ENCODE data around the gene PRDX5.
"Not testable (repeated sequence)": the region's sequence is repeated elsewhere in the genome, so short reads cannot be mapped to it uniquely, and the experiment has no call there.

Gene PRDX5

GRCh38 chr11:64303109-64304031 lies 14.6 kb upstream of the PRDX5 start:
- Histone ChIP-seq H3K36me3 (ENCODE audit: insufficient read depth, low read depth, low read length) (peaks cover 5% of the 10 kb centered on the region; the same call in 1 of the 2 replicates), H3K9me3 (ENCODE audit: insufficient read depth, low read depth, low read length) (no peaks in the 10 kb centered on the region), H3K9ac (ENCODE audit: low read depth, low read length) (peak overlapping the region; percentile 96; the same call in 1 of the 2 replicates), H3K27ac (ENCODE audit: low read length) (no peak overlapping the region), H3K4me1 (ENCODE audit: insufficient read depth, low read length) (peaks cover 11% of the 10 kb centered on the region; the same call in 1 of the 2 replicates), H3K27me3 (ENCODE audit: insufficient read depth, low read length) (peaks cover 43% of the 10 kb centered on the region), H3K4me3 (ENCODE audit: low read length) (peak overlapping the region; percentile 88; the same call in 1 of the 2 replicates)

DNA sequence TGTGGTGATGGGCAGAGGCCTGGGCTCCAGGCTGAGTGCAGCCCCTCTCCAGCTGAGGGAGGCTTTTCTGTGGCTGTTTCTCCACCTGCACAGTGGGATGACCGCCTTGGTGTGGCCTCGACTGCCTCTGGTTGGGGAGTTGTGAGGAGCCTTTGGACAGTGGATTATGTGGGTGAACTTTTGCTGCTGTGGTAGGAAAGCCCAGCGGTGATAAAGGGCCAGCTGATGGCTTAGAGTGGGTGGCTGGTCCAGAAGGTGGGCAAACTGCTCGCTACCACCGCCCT lies 13.9 kb upstream of the PRDX5 start:
- Histone ChIP-seq H3K9me3 (ENCODE audit: insufficient read depth, low read depth, low read length) (no peaks in the 10 kb centered on the region), H3K9ac (ENCODE audit: low read depth, low read length) (peak overlapping the region; percentile 96; the same call in 1 of the 2 replicates), H3K4me1 (ENCODE audit: insufficient read depth, low read length) (peaks cover 11% of the 10 kb centered on the region; the same call in 1 of the 2 replicates), H3K4me3 (ENCODE audit: low read length) (peak overlapping the region; percentile 88), H3K27ac (ENCODE audit: low read length) (no peak overlapping the region), H3K36me3 (ENCODE audit: insufficient read depth, low read depth, low read length) (peaks cover 5% of the 10 kb centered on the region; the same call in 1 of the 2 replicates), H3K27me3 (ENCODE audit: insufficient read depth, low read length) (peaks cover 37% of the 10 kb centered on the region)

DNA sequence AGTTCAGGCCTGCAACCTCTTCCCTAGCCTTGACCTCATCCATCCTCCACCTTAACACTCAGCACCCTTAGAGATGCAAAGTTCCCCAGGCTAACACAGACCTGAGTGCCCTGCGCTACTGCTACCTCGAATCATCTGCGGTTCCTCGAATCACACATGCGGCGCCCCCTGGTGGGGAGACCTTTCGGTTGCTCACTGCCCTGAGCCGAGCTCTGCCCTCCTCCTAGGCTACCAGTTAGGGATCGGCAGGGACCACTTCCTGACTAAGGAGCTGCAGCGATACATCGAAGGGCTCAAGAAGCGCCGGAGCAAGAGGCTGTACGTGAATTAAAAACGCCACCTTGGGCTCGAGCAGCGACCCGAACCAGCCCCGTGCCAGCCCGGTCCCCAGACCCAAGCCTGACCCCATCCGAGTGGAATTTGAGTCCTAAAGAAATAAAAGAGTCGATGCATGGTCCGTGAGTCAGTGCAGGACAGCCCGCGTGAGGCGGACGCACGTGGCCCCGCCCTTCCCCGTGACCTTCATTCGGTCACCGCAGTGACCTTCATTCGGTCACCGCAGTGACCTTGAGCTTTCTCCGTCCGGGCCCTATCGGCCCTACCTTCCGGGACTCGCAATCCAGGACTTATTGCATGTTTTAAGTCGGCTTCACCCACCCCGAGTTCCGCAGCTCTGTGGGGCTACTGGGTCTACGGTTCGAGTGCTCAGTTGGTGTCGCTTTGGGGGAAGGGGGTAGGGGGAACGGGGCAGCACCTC lies 13.4 kb upstream of the PRDX5 start:
- no peaks in the 10 kb centered on the region for H3K9me3 ChIP-seq (ENCODE audit: insufficient read depth, low read depth, low read length)
- H3K36me3 ChIP-seq (ENCODE audit: insufficient read depth, low read depth, low read length): peaks cover 5% of the 10 kb centered on the region; the same call in 1 of the 2 replicates
- peaks cover 11% of the 10 kb centered on the region; the same call in 1 of the 2 replicates for H3K4me1 ChIP-seq (ENCODE audit: insufficient read depth, low read length)
- H3K27me3 ChIP-seq (ENCODE audit: insufficient read depth, low read length): peaks cover 32% of the 10 kb centered on the region
- H3K4me3 ChIP-seq (ENCODE audit: low read length): peak overlapping the region; percentile 88
- peak overlapping the region; percentile 95 for H3K27ac ChIP-seq (ENCODE audit: low read length)
- H3K9ac ChIP-seq (ENCODE audit: low read depth, low read length): peak overlapping the region; percentile 96

DNA sequence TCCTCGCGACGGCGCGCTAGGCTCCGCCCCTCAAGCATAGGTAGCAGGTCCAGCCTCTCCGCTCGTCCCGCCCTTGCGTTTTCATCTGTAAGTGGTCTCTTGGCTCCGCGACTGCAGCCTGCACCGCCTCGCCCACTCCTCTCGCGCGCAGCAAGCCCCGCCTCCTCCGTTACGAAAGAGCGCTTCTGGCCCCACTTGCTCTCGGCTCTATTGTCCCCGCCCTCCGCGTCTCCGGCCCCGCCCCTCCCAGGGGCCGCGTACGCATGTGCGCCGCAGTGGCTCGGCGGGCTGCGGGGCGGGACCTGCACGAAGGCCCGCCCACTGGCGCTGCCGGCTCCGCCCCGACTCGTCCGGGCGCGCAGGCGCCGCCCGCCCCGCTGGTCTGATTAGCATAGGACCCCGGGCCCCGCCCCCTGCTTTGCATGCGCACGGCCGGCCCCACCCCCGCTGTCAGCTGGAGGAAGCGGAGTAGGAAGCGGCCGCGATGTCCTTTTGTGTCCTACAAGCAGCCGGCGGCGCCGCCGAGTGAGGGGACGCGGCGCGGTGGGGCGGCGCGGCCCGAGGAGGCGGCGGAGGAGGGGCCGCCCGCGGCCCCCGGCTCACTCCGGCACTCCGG lies 12.7 kb upstream of the PRDX5 start, which contains the start of gene ESRRA:
Gene ESRRA (plus strand): TSS at position 450 of the 616 bp plus-strand sequence. CDS start 1,656 bp downstream, outside the sequence.
- H3K4me1 ChIP-seq (ENCODE audit: insufficient read depth, low read length): peaks cover 11% of the 10 kb centered on the region; the same call in 1 of the 2 replicates
- no peaks in the 10 kb centered on the region for H3K9me3 ChIP-seq (ENCODE audit: insufficient read depth, low read depth, low read length)
- H3K36me3 ChIP-seq (ENCODE audit: insufficient read depth, low read depth, low read length): peaks cover 5% of the 10 kb centered on the region; the same call in 1 of the 2 replicates
- peak within 1 kb of the TSS; percentile 95 for H3K27ac ChIP-seq (ENCODE audit: low read length)
- peak within 1 kb of the TSS; percentile 92 for H3K4me3 ChIP-seq (ENCODE audit: low read length)
- peak within 1 kb of the TSS; percentile 96 for H3K9ac ChIP-seq (ENCODE audit: low read depth, low read length)
- H3K27me3 ChIP-seq (ENCODE audit: insufficient read depth, low read length): peaks cover 25% of the 10 kb centered on the region

GRCh38 chr11:64305691-64306562 lies 12.0 kb upstream of the PRDX5 start:
- Histone ChIP-seq H3K4me3 (ENCODE audit: low read length) (peak overlapping the region; percentile 92), H3K9ac (ENCODE audit: low read depth, low read length) (peak overlapping the region; percentile 89), H3K36me3 (ENCODE audit: insufficient read depth, low read depth, low read length) (peaks cover 5% of the 10 kb centered on the region; the same call in 1 of the 2 replicates), H3K27ac (ENCODE audit: low read length) (peak overlapping the region; percentile 81), H3K9me3 (ENCODE audit: insufficient read depth, low read depth, low read length) (no peaks in the 10 kb centered on the region), H3K4me1 (ENCODE audit: insufficient read depth, low read length) (peaks cover 11% of the 10 kb centered on the region; the same call in 1 of the 2 replicates), H3K27me3 (ENCODE audit: insufficient read depth, low read length) (peaks cover 18% of the 10 kb centered on the region)

- Histone ChIP-seq H3K9me3 (ENCODE audit: insufficient read depth, low read depth, low read length) (no peaks in the 10 kb centered on the region), H3K27ac (ENCODE audit: low read length) (peak overlapping the region; percentile 81), H3K36me3 (ENCODE audit: insufficient read depth, low read depth, low read length) (peaks cover 5% of the 10 kb centered on the region; the same call in 1 of the 2 replicates), H3K4me3 (ENCODE audit: low read length) (peak overlapping the region; percentile 92), H3K9ac (ENCODE audit: low read depth, low read length) (peak overlapping the region; percentile 89), H3K27me3 (ENCODE audit: insufficient read depth, low read length) (peaks cover 12% of the 10 kb centered on the region), H3K4me1 (ENCODE audit: insufficient read depth, low read length) (peaks cover 11% of the 10 kb centered on the region; the same call in 1 of the 2 replicates)
Observed at GRCh38 chr11:64306563-64306875, 11.4 kb upstream of the PRDX5 start.

DNA sequence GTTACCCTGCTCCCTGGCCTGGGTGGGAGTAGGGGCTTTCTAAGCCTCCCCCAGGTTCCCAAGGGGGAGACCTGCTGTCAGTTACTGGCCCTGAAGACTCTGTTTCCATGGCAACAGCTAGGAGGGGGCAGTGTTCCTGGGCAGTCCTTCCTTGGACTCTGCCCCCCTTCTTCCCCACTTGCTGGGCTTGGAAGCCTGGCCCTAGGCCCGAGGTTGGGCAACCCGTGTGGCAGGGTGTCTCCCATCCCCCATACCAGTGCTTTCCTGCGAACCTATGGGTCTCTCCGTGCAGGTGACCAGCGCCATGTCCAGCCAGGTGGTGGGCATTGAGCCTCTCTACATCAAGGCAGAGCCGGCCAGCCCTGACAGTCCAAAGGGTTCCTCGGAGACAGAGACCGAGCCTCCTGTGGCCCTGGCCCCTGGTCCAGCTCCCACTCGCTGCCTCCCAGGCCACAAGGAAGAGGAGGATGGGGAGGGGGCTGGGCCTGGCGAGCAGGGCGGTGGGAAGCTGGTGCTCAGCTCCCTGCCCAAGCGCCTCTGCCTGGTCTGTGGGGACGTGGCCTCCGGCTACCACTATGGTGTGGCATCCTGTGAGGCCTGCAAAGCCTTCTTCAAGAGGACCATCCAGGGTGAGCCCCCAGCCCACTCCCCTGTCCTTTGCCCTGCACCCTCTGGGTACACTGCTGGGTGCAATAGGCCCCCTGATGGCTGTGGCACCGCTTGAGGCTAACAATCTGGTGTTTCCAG lies 10.9 kb upstream of the PRDX5 start:
- Histone ChIP-seq H3K9me3 (ENCODE audit: insufficient read depth, low read depth, low read length) (no peaks in the 10 kb centered on the region), H3K4me1 (ENCODE audit: insufficient read depth, low read length) (peaks cover 11% of the 10 kb centered on the region; the same call in 1 of the 2 replicates), H3K4me3 (ENCODE audit: low read length) (peak overlapping the region; percentile 92), H3K27me3 (ENCODE audit: insufficient read depth, low read length) (peaks cover 6% of the 10 kb centered on the region; the same call in 1 of the 2 replicates), H3K36me3 (ENCODE audit: insufficient read depth, low read depth, low read length) (peaks cover 5% of the 10 kb centered on the region; the same call in 1 of the 2 replicates), H3K9ac (ENCODE audit: low read depth, low read length) (peak overlapping the region; percentile 89; the same call in 1 of the 2 replicates), H3K27ac (ENCODE audit: low read length) (no peak overlapping the region)

GRCh38 chr11:64307795-64308194 lies 10.1 kb upstream of the PRDX5 start:
- not testable (repeated sequence) for H3K9me3 ChIP-seq (ENCODE audit: insufficient read depth, low read depth, low read length); H3K27ac ChIP-seq (ENCODE audit: low read length); H3K36me3 ChIP-seq (ENCODE audit: insufficient read depth, low read depth, low read length); H3K4me3 ChIP-seq (ENCODE audit: low read length); H3K27me3 ChIP-seq (ENCODE audit: insufficient read depth, low read length); H3K9ac ChIP-seq (ENCODE audit: low read depth, low read length)
- peaks cover 11% of the 10 kb centered on the region; the same call in 1 of the 2 replicates for H3K4me1 ChIP-seq (ENCODE audit: insufficient read depth, low read length)

DNA sequence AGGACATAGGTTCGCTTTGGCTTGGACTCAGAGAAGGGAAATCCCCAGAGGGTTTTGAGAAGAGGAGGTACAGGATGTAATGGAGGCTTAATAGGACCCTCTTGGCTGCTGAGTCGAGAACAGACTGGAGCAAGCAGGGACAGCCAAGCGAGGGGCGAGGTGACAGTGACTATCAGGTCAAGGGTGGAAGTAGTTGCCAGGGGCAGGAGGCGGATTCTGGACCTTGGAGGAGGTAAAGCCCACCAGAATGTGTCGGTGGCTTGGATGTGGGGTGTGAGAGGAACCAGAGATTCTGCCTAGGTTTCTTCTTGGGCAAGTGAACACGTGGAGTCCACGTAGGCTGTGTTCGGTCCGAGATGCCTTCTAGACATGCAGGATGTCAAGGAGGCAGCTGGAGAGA lies 5.0 kb upstream of the PRDX5 start:
- Histone ChIP-seq H3K9ac (ENCODE audit: low read depth, low read length) (no peak overlapping the region; the same call in 1 of the 2 replicates), H3K4me3 (ENCODE audit: low read length) (no peak overlapping the region), H3K27ac (ENCODE audit: low read length) (no peak overlapping the region), H3K36me3 (ENCODE audit: insufficient read depth, low read depth, low read length) (peaks cover 34% of the 10 kb centered on the region), H3K9me3 (ENCODE audit: insufficient read depth, low read depth, low read length) (no peaks in the 10 kb centered on the region), H3K27me3 (ENCODE audit: insufficient read depth, low read length) (no peaks in the 10 kb centered on the region), H3K4me1 (ENCODE audit: insufficient read depth, low read length) (no peaks in the 10 kb centered on the region; the same call in 1 of the 2 replicates)

DNA sequence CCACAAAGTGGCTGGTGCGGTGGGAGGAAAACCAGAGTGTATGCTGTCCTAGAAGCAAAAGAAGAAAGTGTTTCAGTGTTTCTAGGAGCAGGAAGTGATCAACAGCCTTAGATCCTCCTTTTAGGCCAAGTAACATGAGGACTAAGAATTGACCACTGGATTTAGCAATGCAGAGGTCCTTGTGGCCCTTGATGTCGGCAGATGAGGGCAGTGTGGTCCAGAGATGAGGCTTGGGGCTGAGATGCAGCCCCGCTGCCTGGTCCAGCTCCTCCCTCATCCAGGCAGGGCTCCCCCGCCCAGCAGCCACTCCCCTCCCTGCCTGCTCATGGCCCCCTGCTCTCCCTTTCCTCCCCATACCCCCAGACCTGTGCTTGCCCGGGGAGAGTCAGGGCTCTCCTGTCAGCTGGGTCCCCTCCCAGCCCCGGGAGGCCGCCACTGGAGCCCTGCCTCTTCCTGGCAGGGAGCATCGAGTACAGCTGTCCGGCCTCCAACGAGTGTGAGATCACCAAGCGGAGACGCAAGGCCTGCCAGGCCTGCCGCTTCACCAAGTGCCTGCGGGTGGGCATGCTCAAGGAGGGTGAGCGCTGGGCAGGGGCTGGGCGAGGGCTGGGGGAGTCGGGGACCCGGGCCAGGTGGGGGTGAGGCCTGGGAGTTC lies 4.3 kb upstream of the PRDX5 start:
- Histone ChIP-seq H3K27me3 (ENCODE audit: insufficient read depth, low read length) (no peaks in the 10 kb centered on the region), H3K36me3 (ENCODE audit: insufficient read depth, low read depth, low read length) (peaks cover 34% of the 10 kb centered on the region), H3K27ac (ENCODE audit: low read length) (no peak overlapping the region), H3K4me3 (ENCODE audit: low read length) (no peak overlapping the region), H3K9ac (ENCODE audit: low read depth, low read length) (no peak overlapping the region), H3K4me1 (ENCODE audit: insufficient read depth, low read length) (no peaks in the 10 kb centered on the region; the same call in 1 of the 2 replicates), H3K9me3 (ENCODE audit: insufficient read depth, low read depth, low read length) (no peaks in the 10 kb centered on the region)

Data from iPS-20b (cell line).